ENCODE measurements around the gene VPS36. TPM values are rescaled to one million over a fixed set of nuclear protein-coding genes. Genes with fewer than 3 reads are reported as not detected.

VPS36 gene
- polyA plus RNA-seq, 2 of the 4 experiments (the other 2 are of a cell fraction): 12.6 to 23.1 TPM

GRCh38 chr13:52454820-52455676 lies 4.6 kb upstream of the VPS36 start, which contains the start of gene CKAP2 (continued):
- no peak for TF ChIP-seq FOXS1 (CRISPR knock-in tag; IDR thresholded peaks at IDR 0.05)
- no peak for TF ChIP-seq POLR2AphosphoS2 (conservative IDR thresholded peaks at IDR 0.05; ENCODE audit: low read length)
- TF ChIP-seq HDAC2 (IDR thresholded peaks at IDR 0.05): no peak
- TF ChIP-seq MAX (IDR thresholded peaks at IDR 0.05): peak; percentile 15
- TF ChIP-seq POLR2A (IDR thresholded peaks at IDR 0.05; ENCODE audit: low read length): peak; percentile 72

DNA sequence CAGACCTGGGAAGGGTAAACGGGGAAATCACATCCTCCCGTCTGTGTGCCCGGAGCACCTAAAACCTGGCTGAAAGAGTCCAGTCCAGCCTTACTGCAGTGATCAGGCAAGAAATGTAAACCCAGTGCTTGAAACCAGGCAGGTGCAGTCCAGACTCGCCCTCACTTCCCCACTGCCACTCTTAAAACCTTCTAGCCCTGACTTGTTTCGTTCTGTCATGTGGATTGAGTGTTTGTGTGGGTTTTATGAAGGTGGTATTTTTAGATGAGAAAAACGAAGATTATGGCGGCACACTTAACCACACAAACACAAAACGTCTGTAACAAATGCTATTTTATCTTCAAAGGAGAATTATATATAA lies 4.0 kb upstream of the VPS36 start:
- ChIA-PET POLR2A (no interaction called here), CTCF (no interaction called here)
- no peak for FAIRE-seq
- no peak for ATAC-seq
- H3K4me2 ChIP-seq: peak overlapping the region; percentile 82
- peak in 1 of 2 experiments; percentile 4 for DNase-seq (ENCODE audit: low read depth in 1 of 2, low spot score in 1 of 2)
- H3K9me3 ChIP-seq: no peaks in the 10 kb centered on the region
- TF ChIP-seq USF2 (IDR thresholded peaks at IDR 0.05) (no peak), SREBF2 (IDR thresholded peaks at IDR 0.05) (no peak), ZSCAN20 (CRISPR knock-in tag; IDR thresholded peaks at IDR 0.05) (no peak), EHMT2 (IDR thresholded peaks at IDR 0.05; ENCODE audit: low read depth) (no peak), KDM1A (IDR thresholded peaks at IDR 0.05; ENCODE audit: low read depth) (no peak), RCOR1 (IDR thresholded peaks at IDR 0.05; ENCODE audit: low read depth, low read length) (no peak), BHLHE40 (IDR thresholded peaks at IDR 0.05; ENCODE audit: low read depth, low read length) (no peak), POLR2A (IDR thresholded peaks at IDR 0.05; ENCODE audit: low read length) (no peak), HMGXB4 (CRISPR knock-in tag; IDR thresholded peaks at IDR 0.05; ENCODE audit: borderline replicate concordance) (no peak), CEBPB (IDR thresholded peaks at IDR 0.05) (no peak), HEYL (CRISPR knock-in tag; IDR thresholded peaks at IDR 0.05) (no peak), EHF (CRISPR knock-in tag; IDR thresholded peaks at IDR 0.05) (no peak), NPAS2 (CRISPR knock-in tag; IDR thresholded peaks at IDR 0.05; ENCODE audit: borderline replicate concordance) (no peak), HES2 (IDR thresholded peaks at IDR 0.05) (no peak), RNF2 (IDR thresholded peaks at IDR 0.05; ENCODE audit: borderline replicate concordance, low read depth) (no peak), JUN (IDR thresholded peaks at IDR 0.05) (no peak), CBX2 (IDR thresholded peaks at IDR 0.05; ENCODE audit: borderline replicate concordance, low read depth) (no peak), FOSB (CRISPR knock-in tag; IDR thresholded peaks at IDR 0.05) (no peak), TP53 (CRISPR knock-in tag; IDR thresholded peaks at IDR 0.05) (no peak)
- peaks cover 30% of the 10 kb centered on the region; the same call in 2 of the 3 replicates for H3K4me1 ChIP-seq
- peak overlapping the region; percentile 91 to 93 for H3K27ac ChIP-seq
- WGBS (ENCODE audit: missing lambda C conversion rate): 2% methylated on average over 8 of the region's 8 CpGs
- peak overlapping the region; percentile 96 for H3K4me3 ChIP-seq

DNA sequence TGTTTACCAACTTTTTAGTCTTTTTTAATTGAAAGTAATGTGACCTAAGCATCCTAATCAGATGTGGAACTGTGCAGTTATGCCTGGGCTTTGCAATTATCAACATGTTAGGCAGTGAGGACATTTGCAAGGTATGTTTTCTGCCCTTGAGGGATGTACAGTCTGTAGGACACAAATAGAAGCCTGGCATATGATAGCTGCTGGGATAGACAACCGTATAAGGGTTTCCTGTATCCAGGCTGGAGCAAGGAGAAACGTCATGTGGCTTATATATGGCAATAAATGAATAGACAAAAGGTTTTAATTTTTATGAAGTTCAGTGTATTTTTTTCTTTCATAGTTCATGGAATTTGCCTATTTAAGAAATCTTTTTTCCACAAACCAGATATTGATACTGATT lies 2.0 kb upstream of the VPS36 start:
- WGBS (ENCODE audit: missing lambda C conversion rate): 60% methylated on average over 2 of the region's 2 CpGs
- FAIRE-seq (no peak), ATAC-seq (no peak), DNase-seq (ENCODE audit: low read depth in 1 of 2, low spot score in 1 of 2) (no peak)
- ChIA-PET CTCF (interaction anchor here (7.0 kb wide), 1 partner anchor 112 kb away, joined by 115 read pairs; no protein-coding TSS in a partner anchor), POLR2A (no interaction called here)
- Histone ChIP-seq H3K4me1 (peaks cover 37% of the 10 kb centered on the region; the same call in 2 of the 3 replicates), H3K9me3 (no peaks in the 10 kb centered on the region), H3K27ac (no peak overlapping the region), H3K4me3 (no peak overlapping the region), H3K4me2 (no peak overlapping the region)
- TF ChIP-seq, protein P1, sequence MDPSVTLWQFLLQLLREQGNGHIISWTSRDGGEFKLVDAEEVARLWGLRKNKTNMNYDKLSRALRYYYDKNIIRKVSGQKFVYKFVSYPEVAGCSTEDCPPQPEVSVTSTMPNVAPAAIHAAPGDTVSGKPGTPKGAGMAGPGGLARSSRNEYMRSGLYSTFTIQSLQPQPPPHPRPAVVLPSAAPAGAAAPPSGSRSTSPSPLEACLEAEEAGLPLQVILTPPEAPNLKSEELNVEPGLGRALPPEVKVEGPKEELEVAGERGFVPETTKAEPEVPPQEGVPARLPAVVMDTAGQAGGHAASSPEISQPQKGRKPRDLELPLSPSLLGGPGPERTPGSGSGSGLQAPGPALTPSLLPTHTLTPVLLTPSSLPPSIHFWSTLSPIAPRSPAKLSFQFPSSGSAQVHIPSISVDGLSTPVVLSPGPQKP (IDR thresholded peaks at IDR 0.05; ENCODE audit: low read depth, low read length): no peak
- TF ChIP-seq, protein P2, sequence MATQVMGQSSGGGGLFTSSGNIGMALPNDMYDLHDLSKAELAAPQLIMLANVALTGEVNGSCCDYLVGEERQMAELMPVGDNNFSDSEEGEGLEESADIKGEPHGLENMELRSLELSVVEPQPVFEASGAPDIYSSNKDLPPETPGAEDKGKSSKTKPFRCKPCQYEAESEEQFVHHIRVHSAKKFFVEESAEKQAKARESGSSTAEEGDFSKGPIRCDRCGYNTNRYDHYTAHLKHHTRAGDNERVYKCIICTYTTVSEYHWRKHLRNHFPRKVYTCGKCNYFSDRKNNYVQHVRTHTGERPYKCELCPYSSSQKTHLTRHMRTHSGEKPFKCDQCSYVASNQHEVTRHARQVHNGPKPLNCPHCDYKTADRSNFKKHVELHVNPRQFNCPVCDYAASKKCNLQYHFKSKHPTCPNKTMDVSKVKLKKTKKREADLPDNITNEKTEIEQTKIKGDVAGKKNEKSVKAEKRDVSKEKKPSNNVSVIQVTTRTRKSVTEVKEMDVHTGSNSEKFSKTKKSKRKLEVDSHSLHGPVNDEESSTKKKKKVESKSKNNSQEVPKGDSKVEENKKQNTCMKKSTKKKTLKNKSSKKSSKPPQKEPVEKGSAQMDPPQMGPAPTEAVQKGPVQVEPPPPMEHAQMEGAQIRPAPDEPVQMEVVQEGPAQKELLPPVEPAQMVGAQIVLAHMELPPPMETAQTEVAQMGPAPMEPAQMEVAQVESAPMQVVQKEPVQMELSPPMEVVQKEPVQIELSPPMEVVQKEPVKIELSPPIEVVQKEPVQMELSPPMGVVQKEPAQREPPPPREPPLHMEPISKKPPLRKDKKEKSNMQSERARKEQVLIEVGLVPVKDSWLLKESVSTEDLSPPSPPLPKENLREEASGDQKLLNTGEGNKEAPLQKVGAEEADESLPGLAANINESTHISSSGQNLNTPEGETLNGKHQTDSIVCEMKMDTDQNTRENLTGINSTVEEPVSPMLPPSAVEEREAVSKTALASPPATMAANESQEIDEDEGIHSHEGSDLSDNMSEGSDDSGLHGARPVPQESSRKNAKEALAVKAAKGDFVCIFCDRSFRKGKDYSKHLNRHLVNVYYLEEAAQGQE (IDR thresholded peaks at IDR 0.05): no peak
- TF ChIP-seq TP53 (CRISPR knock-in tag; IDR thresholded peaks at IDR 0.05): no peak
- no peak for TF ChIP-seq MAZ (IDR thresholded peaks at IDR 0.05; ENCODE audit: borderline replicate concordance, low read depth, low read length)
- TF ChIP-seq EP300 (IDR thresholded peaks at IDR 0.05): no peak
- TF ChIP-seq SMC3 (IDR thresholded peaks at IDR 0.05): no peak
- no peak for TF ChIP-seq CHD4 (IDR thresholded peaks at IDR 0.05; ENCODE audit: borderline replicate concordance)
- no peak for TF ChIP-seq FOXS1 (CRISPR knock-in tag; IDR thresholded peaks at IDR 0.05)
- no peak for TF ChIP-seq BHLHE40 (IDR thresholded peaks at IDR 0.05; ENCODE audit: low read depth, low read length)

Measured in A549 (cell line).